ENCODE results near the gene TRIP10.

DNA sequence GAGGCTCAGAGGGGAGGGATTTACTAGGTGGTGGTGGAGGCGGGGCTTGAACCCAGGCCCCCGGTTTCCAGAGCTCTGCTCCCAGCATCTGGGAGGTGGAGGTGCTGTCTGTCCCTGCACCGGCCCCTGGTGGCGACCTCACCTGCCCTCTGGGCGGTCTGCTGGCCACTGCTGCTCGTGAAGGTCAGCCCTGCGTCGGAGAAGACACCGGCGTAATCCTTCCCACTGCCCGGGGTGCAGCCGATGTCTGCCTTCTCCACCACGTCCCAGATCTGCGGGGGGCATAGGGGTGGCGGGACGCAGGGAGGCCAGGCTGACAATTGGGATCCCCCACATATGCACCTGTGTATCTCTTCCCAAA is 31.8 kb upstream of the TRIP10 start:
- TF ChIP-seq POLR2A (IDR thresholded peaks at IDR 0.05; ENCODE audit: low read depth, low read length) (no peak), POLR2AphosphoS5 (IDR thresholded peaks at IDR 0.05; ENCODE audit: low read depth, low read length) (no peak), SPI1 (IDR thresholded peaks at IDR 0.05; ENCODE audit: low read depth, low read length) (no peak), TAF1 (IDR thresholded peaks at IDR 0.05; ENCODE audit: low read depth, low read length) (no peak)

Measured in GM12891 (cell line).